ENCODE data around the gene FAM237B.
"Not testable (repeated sequence)": the region's sequence is repeated elsewhere in the genome, so short reads cannot be mapped to it uniquely, and the experiment has no call there.

Gene FAM237B

DNA sequence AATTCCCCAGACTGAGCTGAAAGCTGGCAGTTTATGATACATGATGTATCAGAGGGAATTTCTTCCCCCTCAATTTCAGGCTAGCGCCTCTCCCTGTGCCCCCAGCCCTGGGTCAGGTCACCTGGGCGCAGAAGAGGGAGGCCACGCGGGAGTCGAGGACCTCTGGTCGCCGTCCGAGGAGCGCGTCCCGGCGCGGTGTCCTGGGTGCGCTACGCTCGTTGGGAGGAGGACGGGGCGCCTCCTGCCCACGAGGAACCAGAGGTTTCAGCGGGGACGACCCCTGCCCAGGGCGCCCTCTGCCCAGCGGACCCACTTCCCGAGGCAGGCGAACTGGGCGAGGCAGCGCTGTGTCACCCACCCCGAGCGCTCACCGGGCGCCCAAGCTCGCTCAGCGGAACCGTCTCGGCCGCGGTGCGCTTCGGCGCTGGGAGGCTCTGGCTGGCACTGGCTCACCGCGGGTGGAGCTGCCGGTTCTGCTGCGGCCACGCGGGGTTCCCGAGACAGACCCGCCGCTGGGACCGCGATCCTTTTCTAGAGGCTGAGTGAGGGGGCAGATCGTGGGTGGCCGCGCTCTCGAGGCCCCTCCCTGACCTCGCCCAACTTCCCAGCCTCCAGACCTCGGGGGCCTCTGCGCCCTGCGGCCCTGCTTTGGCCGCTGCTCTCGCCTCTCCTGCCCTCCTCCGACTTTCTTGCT, at the start of gene FAM237B:
TSS of gene FAM237B (minus strand) at position 504 of the 694 bp plus-strand sequence. CDS start 1,556 bp downstream, outside the sequence.
- no peak within 1 kb of the TSS for H3K4me3 ChIP-seq (ENCODE audit: low read length)
- no peak within 1 kb of the TSS for H3K4me2 ChIP-seq (ENCODE audit: low read length)
- H4K20me1 ChIP-seq (ENCODE audit: insufficient read depth, low read length): no peaks in the 10 kb centered on the region
- no peak within 1 kb of the TSS for H2AFZ ChIP-seq (ENCODE audit: low read depth, low read length)
- no peak within 1 kb of the TSS for H3K9ac ChIP-seq (ENCODE audit: low read length)
- no peaks in the 10 kb centered on the region for H3K9me3 ChIP-seq (ENCODE audit: insufficient read depth, low read length)
- TF ChIP-seq EZH2phosphoT487 (IDR thresholded peaks at IDR 0.05; ENCODE audit: low read depth): no peak
- TF ChIP-seq, protein P1, sequence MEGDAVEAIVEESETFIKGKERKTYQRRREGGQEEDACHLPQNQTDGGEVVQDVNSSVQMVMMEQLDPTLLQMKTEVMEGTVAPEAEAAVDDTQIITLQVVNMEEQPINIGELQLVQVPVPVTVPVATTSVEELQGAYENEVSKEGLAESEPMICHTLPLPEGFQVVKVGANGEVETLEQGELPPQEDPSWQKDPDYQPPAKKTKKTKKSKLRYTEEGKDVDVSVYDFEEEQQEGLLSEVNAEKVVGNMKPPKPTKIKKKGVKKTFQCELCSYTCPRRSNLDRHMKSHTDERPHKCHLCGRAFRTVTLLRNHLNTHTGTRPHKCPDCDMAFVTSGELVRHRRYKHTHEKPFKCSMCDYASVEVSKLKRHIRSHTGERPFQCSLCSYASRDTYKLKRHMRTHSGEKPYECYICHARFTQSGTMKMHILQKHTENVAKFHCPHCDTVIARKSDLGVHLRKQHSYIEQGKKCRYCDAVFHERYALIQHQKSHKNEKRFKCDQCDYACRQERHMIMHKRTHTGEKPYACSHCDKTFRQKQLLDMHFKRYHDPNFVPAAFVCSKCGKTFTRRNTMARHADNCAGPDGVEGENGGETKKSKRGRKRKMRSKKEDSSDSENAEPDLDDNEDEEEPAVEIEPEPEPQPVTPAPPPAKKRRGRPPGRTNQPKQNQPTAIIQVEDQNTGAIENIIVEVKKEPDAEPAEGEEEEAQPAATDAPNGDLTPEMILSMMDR (IDR thresholded peaks at IDR 0.05; ENCODE audit: low read depth, low read length): no peak
- H3K4me1 ChIP-seq (ENCODE audit: low read length): no peaks in the 10 kb centered on the region
- no peak within 1 kb of the TSS for H3K27ac ChIP-seq (ENCODE audit: low read length)
- 0 out of 2 replicates have a peak, but pooled peaks cover 3% of the 10 kb centered on the region for H3K27me3 ChIP-seq (ENCODE audit: low read depth, low read length)
- H3K79me2 ChIP-seq (ENCODE audit: low read length): no peaks in the 10 kb centered on the region
- H3K36me3 ChIP-seq (replicated peaks; ENCODE audit: low read depth, low read length): no peaks in the 10 kb centered on the region

DNA sequence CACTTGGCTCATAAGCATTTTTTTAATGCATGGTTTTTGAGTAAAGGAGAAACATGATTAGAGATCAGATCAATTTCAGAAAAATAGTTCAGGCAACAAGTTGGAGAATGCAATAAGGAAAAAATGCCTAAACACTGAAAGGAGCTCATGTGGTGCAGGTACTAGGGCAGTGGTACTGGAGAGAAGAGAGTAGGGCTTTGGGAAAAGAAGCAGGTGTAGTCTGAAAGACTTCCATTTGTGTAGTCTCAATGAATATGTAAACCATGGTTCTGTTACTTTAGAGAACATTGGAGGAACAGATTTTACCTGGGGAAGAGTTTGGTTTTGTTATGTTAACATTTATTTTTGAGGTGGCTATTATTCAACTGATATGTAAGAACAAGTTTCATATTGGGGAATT, 30.9 kb upstream of the FAM237B start:
- Histone ChIP-seq H3K36me3 (replicated peaks; ENCODE audit: low read depth, low read length) (peaks cover 36% of the 10 kb centered on the region), H4K20me1 (ENCODE audit: insufficient read depth, low read length) (no peaks in the 10 kb centered on the region), H2AFZ (ENCODE audit: low read depth, low read length) (no peak overlapping the region), H3K9me3 (ENCODE audit: insufficient read depth, low read length) (no peaks in the 10 kb centered on the region), H3K9ac (ENCODE audit: low read length) (no peak overlapping the region), H3K27ac (ENCODE audit: low read length) (no peak overlapping the region), H3K4me3 (ENCODE audit: low read length) (no peak overlapping the region), H3K4me2 (ENCODE audit: low read length) (no peak overlapping the region), H3K79me2 (ENCODE audit: low read length) (peaks cover 57% of the 10 kb centered on the region), H3K27me3 (ENCODE audit: low read depth, low read length) (no peaks in the 10 kb centered on the region), H3K4me1 (ENCODE audit: low read length) (peaks cover 6% of the 10 kb centered on the region)
- TF ChIP-seq EZH2phosphoT487 (IDR thresholded peaks at IDR 0.05; ENCODE audit: low read depth): no peak
- TF ChIP-seq, protein P1 (IDR thresholded peaks at IDR 0.05; ENCODE audit: low read depth, low read length): no peak

DNA sequence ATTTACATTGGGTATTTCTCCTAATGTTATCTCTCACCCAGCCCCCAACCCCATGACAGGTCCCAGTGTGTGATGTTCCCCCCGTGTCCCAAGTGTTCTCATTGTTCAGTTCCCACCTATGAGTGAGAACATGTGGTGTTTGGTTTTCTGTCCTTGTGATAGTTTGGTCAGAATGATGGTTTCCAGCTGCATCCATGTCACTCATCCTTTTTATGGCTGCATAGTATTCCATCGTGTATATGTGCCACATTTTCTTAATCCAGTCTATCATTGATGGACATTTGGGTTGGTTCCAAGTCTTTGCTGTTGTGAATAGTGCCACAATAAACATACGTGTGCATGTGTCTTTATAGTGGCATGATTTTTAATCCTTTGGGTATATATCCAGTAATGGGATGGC, 28.9 kb upstream of the FAM237B start:
- not testable (repeated sequence) for H3K4me3 ChIP-seq (ENCODE audit: low read length); H4K20me1 ChIP-seq (ENCODE audit: insufficient read depth, low read length); H3K27me3 ChIP-seq (ENCODE audit: low read depth, low read length); H3K27ac ChIP-seq (ENCODE audit: low read length); H3K4me2 ChIP-seq (ENCODE audit: low read length); H3K9ac ChIP-seq (ENCODE audit: low read length); H3K9me3 ChIP-seq (ENCODE audit: insufficient read depth, low read length); H2AFZ ChIP-seq (ENCODE audit: low read depth, low read length)
- peaks cover 62% of the 10 kb centered on the region for H3K79me2 ChIP-seq (ENCODE audit: low read length)
- peaks cover 12% of the 10 kb centered on the region for H3K4me1 ChIP-seq (ENCODE audit: low read length)
- H3K36me3 ChIP-seq (replicated peaks; ENCODE audit: low read depth, low read length): peaks cover 18% of the 10 kb centered on the region

DNA sequence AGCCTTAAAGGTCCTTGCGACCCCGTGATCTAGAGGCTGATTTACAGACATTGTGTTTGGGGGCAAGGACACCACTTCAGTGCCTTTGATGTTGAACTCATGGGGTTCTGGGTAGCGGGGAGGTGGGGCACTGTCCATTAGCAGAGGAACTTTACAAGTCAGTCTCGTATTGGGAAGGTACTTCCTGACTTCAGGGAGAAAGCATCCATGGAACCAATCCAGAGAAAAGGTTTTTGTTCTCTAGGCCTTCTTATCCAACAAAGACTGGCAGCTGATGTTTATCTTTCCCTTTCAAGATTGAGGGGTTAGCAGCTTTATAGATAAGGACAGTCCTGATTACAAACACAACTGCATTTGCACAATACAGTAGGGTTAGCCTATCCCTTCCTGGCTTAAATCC, 28.2 kb upstream of the FAM237B start:
- no peaks in the 10 kb centered on the region for H3K27me3 ChIP-seq (ENCODE audit: low read depth, low read length)
- H3K36me3 ChIP-seq (replicated peaks; ENCODE audit: low read depth, low read length): peaks cover 13% of the 10 kb centered on the region
- H3K4me1 ChIP-seq (ENCODE audit: low read length): peaks cover 12% of the 10 kb centered on the region
- no peaks in the 10 kb centered on the region for H4K20me1 ChIP-seq (ENCODE audit: insufficient read depth, low read length)
- no peak overlapping the region for H3K27ac ChIP-seq (ENCODE audit: low read length)
- no peak overlapping the region for H3K4me3 ChIP-seq (ENCODE audit: low read length)
- H3K9me3 ChIP-seq (ENCODE audit: insufficient read depth, low read length): no peaks in the 10 kb centered on the region
- H2AFZ ChIP-seq (ENCODE audit: low read depth, low read length): no peak overlapping the region
- no peak for TF ChIP-seq EZH2phosphoT487 (IDR thresholded peaks at IDR 0.05; ENCODE audit: low read depth)
- TF ChIP-seq, protein P1 (IDR thresholded peaks at IDR 0.05; ENCODE audit: low read depth, low read length): no peak
- no peak overlapping the region for H3K4me2 ChIP-seq (ENCODE audit: low read length)
- H3K9ac ChIP-seq (ENCODE audit: low read length): no peak overlapping the region
- H3K79me2 ChIP-seq (ENCODE audit: low read length): peaks cover 62% of the 10 kb centered on the region
